HepG2 (cell line): ENCODE results near the gene TSPAN9. TPM values are rescaled to one million over a fixed set of nuclear protein-coding genes. Genes with fewer than 3 reads are reported as not detected.

Experiments used
- DRAP1 ChIP-seq: IDR thresholded peaks from 2 replicates; pipeline ENCODE4 v1.6.1; 2016; ENCODE audit warnings: missing genetic modification reagents, missing compliant biosample characterization
- MAFG ChIP-seq: sonication (generic); formaldehyde crosslinking; IDR thresholded peaks from 2 replicates; pipeline ENCODE4 v1.5.1; 2020; ENCODE audit warnings: mild to moderate bottlenecking, missing genetic modification reagents
- NR2F6 ChIP-seq, 2 experiments: IDR thresholded peaks; 2 replicates each; pipeline ENCODE4 v1.6.1; 2016; ENCODE audit warnings: antibody characterized with exemption in 1 of 2, mild to moderate bottlenecking in 1 of 2
- PRDM10 ChIP-seq: sonication (generic); formaldehyde crosslinking; IDR thresholded peaks from 2 replicates; pipeline ENCODE4 v1.4.0; 2020; ENCODE audit warnings: low read depth, missing genetic modification reagents
- ZBTB43 ChIP-seq: sonication (generic); formaldehyde crosslinking; conservative IDR thresholded peaks from 2 replicates; pipeline ENCODE4 v1.4.0; 2020; ENCODE audit warnings: missing genetic modification reagents
- ZNF18 ChIP-seq: sonication (generic); formaldehyde crosslinking; IDR thresholded peaks from 2 replicates; pipeline ENCODE4 v1.8.0; 2022; ENCODE audit warnings: mild to moderate bottlenecking, missing genetic modification reagents; ENCODE audit not compliant: insufficient replicate concordance
- ZNF350 ChIP-seq: sonication (generic); formaldehyde crosslinking; IDR thresholded peaks from 2 replicates; pipeline ENCODE4 v1.4.0; 2020; ENCODE audit warnings: mild to moderate bottlenecking, low read depth, missing genetic modification reagents, borderline replicate concordance
- ZNF773 ChIP-seq: sonication (generic); formaldehyde crosslinking; IDR thresholded peaks from 2 replicates; pipeline ENCODE4 v1.4.0; 2020; ENCODE audit warnings: missing genetic modification reagents, borderline replicate concordance
- polyA plus RNA-seq, 8 experiments: library from polyadenylated mRNA; depleted of rRNA in 3 of 8; stranded (reverse) in 7 of 8; unstranded in 1 of 8; fragments of >200 nt; fragmentation: Illumina TruSeq in 4 of 8; extraction: Trizol in 4 of 8; gene quantifications; 2 replicates each; pipeline versions ENCODE4 v1.2.1 to v1.2.3, GENCODE V29; 2011 to 2016; ENCODE audit warnings: low read depth in 4 of 8, missing spikeins in 1 of 8, mixed read lengths in 1 of 8; ENCODE audit not compliant: insufficient read depth in 1 of 8
- total RNA-seq, 5 experiments: library from RNA; depleted of rRNA; stranded (reverse); fragments of >200 nt; fragmentation: Illumina TruSeq; extraction: Trizol; gene quantifications; 2 replicates each; pipeline ENCODE4 v1.2.3, GENCODE V29; 2016; ENCODE audit warnings: low read depth in 1 of 5

The TSPAN9 gene
- total and polyA plus RNA-seq, 2 of the 13 experiments (the other 11 are each of a cell fraction or from before 2014, with no cell fraction given), result 18.1 to 42.3 TPM

- TF ChIP-seq PRDM10 (CRISPR knock-in tag) (no peak), ZNF18 (CRISPR knock-in tag) (no peak), ZNF350 (CRISPR knock-in tag) (no peak), ZNF773 (CRISPR knock-in tag) (no peak), NR2F6 (IDR thresholded peaks at IDR 0.05) (no peak), NR2F6 (CRISPR knock-in tag; IDR thresholded peaks at IDR 0.05) (no peak), MAFG (CRISPR knock-in tag) (no peak), ZBTB43 (CRISPR knock-in tag) (0 out of 2 replicates have a peak, but pooled peaks have one; percentile 50), DRAP1 (CRISPR knock-in tag) (no peak)
Measured at GRCh38 chr12:3105690-3106479, 28.7 kb downstream of the TSPAN9 start (continued).
